Ascending aorta (tissue), 2 donors: ENCODE results near the gene IFNA8. TPM values are rescaled to one million over a fixed set of nuclear protein-coding genes. Genes with fewer than 3 reads are reported as not detected.
"Not testable (repeated sequence)": the region's sequence is repeated elsewhere in the genome, so short reads cannot be mapped to it uniquely, and the experiment has no call there.

Experiments used
- DNase-seq, 2 donors: peaks; one replicate each; pipeline ENCODE4 v3.0.0-alpha.2; 2019; ENCODE audit warnings: low spot score in 2 of 2
- H3K27ac ChIP-seq, 2 donors: fragments of 200-600 bp; sonication (generic); one replicate each; pipeline ENCODE4 v1.5.1; 2016 to 2017; ENCODE audit warnings: mild to moderate bottlenecking in 1 of 2
- H3K27me3 ChIP-seq: fragments of 200-600 bp; sonication (generic); one replicate; pipeline ENCODE4 v1.5.1; 2017
- H3K36me3 ChIP-seq, 2 donors: fragments of 200-600 bp; sonication (generic); one replicate each; pipeline ENCODE4 v1.5.1; 2016
- H3K4me1 ChIP-seq, 2 donors: fragments of 200-600 bp; sonication (generic); one replicate each; pipeline ENCODE4 v1.5.1; 2016 to 2017; ENCODE audit warnings: mild to moderate bottlenecking in 1 of 2
- H3K4me3 ChIP-seq, 2 donors: fragments of 200-600 bp; sonication (generic); one replicate each; pipeline ENCODE4 v1.5.1; 2016 to 2017; ENCODE audit warnings: mild to moderate bottlenecking in 1 of 2
- H3K9me3 ChIP-seq, 2 donors: fragments of 200-600 bp; sonication (generic); one replicate each; pipeline ENCODE4 v1.5.1; 2016
- CTCF ChIP-seq, 3 experiments: fragments of 200-600 bp in 2 of 3; fragments of 450-650 bp in 1 of 3; sonication (generic) in 2 of 3; IDR thresholded peaks; one replicate each; pipeline ENCODE4 v1.5.1; 2016 to 2019; ENCODE audit warnings: antibody characterized with exemption in 3 of 3, mild to moderate bottlenecking in 1 of 3, moderate library complexity in 1 of 3
- intact Hi-C: fragments of 100-400 bp; cut with DNase I; formaldehyde crosslinking; loops from one replicate; pipeline ENCODE4 v1.15.1; 2023
- total RNA-seq: library from RNA; depleted of rRNA; stranded (reverse); fragments of >200 nt; gene quantifications from one replicate; pipeline ENCODE4 v1.1.0, GENCODE V29; 2016

IFNA8 gene
- total RNA-seq, 1 donor from 2014 or later: not detected

GRCh38 chr9:21432672-21433425, 23.9 kb downstream of the IFNA8 start:
- Histone ChIP-seq H3K36me3 (no peaks in the 10 kb centered on the region), H3K4me3 (no peak overlapping the region), H3K27ac (no peak overlapping the region), H3K27me3 (no peaks in the 10 kb centered on the region), H3K9me3 (no peaks in the 10 kb centered on the region), H3K4me1 (no peaks in the 10 kb centered on the region)
- no peak for DNase-seq
- no peak for TF ChIP-seq CTCF (IDR thresholded peaks at IDR 0.05)
- intact Hi-C loops: no loop called here

DNA sequence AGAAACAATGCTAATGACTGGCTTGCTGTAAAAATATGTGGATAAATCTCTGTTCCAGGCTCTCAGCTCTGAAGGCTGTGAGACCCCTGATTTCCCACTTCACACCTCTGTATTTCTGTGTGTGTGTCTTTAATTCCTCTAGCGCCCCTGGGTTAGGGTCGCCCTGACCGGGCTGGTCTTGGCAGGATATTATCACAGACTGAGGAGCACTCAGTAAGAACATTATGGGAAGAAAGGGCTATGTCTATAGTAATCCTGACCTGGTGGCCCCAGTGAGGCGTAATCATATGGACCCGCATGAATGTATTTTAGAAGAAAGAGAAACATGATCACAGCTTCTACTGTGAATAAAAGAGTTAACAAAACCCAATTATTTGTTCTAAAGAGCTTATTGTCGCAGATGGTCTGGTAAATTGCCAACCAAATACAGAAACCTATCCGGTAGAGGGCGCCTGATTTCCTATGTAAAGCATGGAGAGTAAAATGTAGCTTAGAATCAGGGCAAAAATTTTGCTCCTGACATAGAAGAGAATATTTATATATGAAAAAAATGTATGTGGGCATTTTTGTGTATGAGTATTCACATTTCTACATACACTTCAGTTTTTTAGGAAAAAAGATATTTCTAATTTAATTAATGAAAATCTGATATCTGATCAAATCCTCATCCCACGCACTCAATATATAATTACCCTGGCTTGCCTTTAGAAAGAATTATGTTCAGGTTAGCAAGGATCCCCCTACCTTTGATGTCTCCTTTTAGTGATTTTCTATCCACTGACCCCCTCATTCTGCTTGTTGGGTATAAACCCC, 25.5 kb downstream of the IFNA8 start:
- DNase-seq: no peak
- TF ChIP-seq CTCF (IDR thresholded peaks at IDR 0.05): peak in 2 of 3 experiments; percentile 5 to 44
- Histone ChIP-seq H3K9me3 (no peaks in the 10 kb centered on the region), H3K27me3 (no peaks in the 10 kb centered on the region), H3K36me3 (no peaks in the 10 kb centered on the region), H3K4me1 (no peaks in the 10 kb centered on the region), H3K4me3 (no peak overlapping the region), H3K27ac (no peak overlapping the region)
- intact Hi-C loops: no loop called here

DNA sequence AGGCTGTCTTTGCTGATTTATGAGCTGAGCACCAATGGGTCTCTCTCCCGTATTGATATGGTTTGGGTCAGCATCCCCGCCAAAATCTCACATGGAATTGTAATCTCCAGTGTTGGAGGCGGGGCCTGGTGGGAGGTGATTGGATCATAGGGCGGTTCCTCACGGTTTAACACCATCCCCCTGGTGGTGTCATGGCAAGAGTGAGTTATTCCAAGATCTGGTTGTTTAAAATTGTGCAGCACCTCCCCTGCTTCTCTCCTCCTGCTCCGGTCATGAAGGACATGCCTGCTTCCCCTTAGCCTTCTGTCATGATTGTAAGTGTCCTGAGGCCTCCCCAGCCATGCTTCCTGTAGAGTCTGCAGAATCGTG, 26.1 kb downstream of the IFNA8 start:
- intact Hi-C loops, H3K4me1 ChIP-seq, H3K27me3 ChIP-seq, DNase-seq, H3K9me3 ChIP-seq, H3K36me3 ChIP-seq, H3K4me3 ChIP-seq, H3K27ac ChIP-seq: not testable (repeated sequence)

DNA sequence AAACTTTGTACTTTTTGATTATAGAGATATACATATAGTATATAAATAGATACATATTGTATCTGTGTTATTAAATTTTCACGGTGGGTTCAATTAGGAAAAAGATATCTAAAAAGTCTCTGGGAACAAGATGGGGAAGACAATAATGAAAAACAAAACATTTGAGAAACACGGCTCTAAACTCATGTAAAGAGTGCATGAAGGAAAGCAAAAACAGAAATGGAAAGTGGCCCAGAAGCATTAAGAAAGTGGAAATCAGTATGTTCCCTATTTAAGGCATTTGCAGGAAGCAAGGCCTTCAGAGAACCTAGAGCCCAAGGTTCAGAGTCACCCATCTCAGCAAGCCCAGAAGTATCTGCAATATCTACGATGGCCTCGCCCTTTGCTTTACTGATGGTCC, 31.2 kb downstream of the IFNA8 start, which contains the start of gene IFNA1:
IFNA1 (plus strand) TSS at position 301 of the 400 bp plus-strand sequence; CDS start at position 370, 69 bp downstream.
- H3K36me3 ChIP-seq: no peaks in the 10 kb centered on the region
- H3K4me1 ChIP-seq: no peaks in the 10 kb centered on the region
- intact Hi-C loops: no loop called here
- no peaks in the 10 kb centered on the region for H3K27me3 ChIP-seq
- H3K9me3 ChIP-seq: no peaks in the 10 kb centered on the region
- no peak for TF ChIP-seq CTCF (IDR thresholded peaks at IDR 0.05)
- no peak for DNase-seq
- H3K27ac ChIP-seq: no peak within 1 kb of the TSS
- H3K4me3 ChIP-seq: no peak within 1 kb of the TSS

DNA sequence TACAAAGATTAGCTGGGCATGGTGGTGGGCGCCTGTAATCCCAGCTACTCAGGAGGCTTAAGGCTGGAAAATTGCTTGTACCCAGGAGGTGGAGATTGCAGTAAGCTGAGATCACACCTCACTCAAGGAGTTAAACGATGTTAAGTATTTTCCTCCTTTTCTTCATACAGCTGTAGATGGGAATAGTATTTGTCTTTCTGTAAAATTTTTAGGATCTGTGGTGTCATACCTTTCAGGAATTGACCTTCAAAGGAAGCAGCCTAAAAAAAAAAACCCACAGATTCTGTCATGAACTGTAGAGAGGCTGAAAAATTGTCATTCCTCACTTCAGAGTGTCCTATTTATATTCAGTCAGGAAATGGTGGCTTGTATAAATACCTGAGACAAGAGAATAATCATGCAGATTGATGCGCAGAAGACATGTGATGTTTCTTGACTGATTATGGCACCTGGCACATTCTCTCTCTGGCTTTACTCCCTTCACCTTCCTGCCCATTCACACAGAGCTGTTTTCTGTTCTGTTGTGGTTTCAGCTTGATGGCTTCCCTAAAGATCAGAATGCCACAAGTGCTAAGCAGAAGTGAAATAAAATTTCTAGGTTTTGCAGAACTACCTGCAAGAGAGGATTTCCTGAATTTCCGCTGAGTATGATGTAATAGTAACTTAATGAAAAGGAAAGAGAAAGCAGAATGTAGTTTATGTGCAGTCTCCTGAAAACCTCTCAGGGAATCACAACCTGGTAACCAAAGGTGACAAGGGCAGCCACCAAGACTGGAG, 35.1 kb downstream of the IFNA8 start:
- DNase-seq: no peak

DNA sequence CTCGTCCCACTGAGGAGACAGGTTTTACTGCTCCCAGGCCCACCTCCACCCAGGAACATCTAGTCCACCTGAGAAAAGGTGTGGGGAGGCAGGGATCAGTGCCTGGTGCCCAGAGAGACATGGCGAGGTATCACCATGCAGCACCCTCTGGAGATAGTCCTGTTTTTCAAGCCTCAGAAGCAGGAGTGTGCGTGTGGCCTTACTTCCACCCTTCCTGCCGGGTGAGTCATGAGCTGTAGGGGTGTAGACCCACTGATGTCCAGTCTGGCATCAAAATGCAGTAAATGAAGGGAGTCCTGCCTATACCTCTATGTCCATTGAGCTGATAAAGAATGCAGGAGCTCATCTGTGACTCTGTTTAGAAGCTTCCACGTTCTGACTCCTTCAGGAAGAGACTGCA, 40.4 kb downstream of the IFNA8 start:
- DNase-seq, intact Hi-C loops, H3K4me3 ChIP-seq: not testable (repeated sequence)

More for the DNA sequence above, 35.1 kb downstream of the IFNA8 start:
- no peak overlapping the region for H3K27ac ChIP-seq
- H3K27me3 ChIP-seq: no peaks in the 10 kb centered on the region
- H3K4me3 ChIP-seq: no peak overlapping the region
- H3K9me3 ChIP-seq: no peaks in the 10 kb centered on the region
- no peaks in the 10 kb centered on the region for H3K4me1 ChIP-seq
- no peak for TF ChIP-seq CTCF (IDR thresholded peaks at IDR 0.05)
- intact Hi-C loops: no loop called here
- no peaks in the 10 kb centered on the region for H3K36me3 ChIP-seq

More for the DNA sequence above, 40.4 kb downstream of the IFNA8 start:
- not testable (repeated sequence) for H3K9me3 ChIP-seq, H3K27me3 ChIP-seq, H3K4me1 ChIP-seq, H3K27ac ChIP-seq, H3K36me3 ChIP-seq
